Measurements from ENCODE around the gene SBF2.

DNA sequence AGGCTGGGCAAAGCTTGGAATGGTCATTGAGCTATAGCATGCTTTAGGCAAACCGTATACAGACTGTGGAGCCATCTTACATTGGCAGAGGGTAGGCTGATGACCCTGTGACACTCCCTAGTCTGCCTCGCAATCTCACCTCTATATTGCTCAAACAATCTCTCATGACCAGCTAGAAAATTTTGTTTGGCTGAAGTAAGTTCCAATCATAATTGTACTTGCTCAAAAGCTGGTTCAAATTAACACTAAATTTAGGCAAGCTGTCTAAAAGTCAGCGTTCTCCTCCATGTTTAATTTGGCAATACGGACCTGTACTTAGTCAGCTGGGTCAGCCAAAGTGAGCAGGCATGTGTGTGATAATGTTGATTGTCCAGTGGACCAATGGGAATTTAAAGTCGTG lies 497.2 kb downstream of the SBF2 start:
- TF ChIP-seq ZBTB34 (CRISPR knock-in tag; IDR thresholded peaks at IDR 0.05) = no peak
- TF ChIP-seq ATF6 (CRISPR knock-in tag; conservative IDR thresholded peaks at IDR 0.05) = no peak
- TF ChIP-seq HDAC2 (CRISPR knock-in tag; IDR thresholded peaks at IDR 0.05) = no peak
- TF ChIP-seq POLR2A (IDR thresholded peaks at IDR 0.05; ENCODE audit: insufficient read depth in 1 of 2, low read depth in 2 of 2, low read length in 2 of 2) = no peak
- no peak for TF ChIP-seq EZH2 (conservative IDR thresholded peaks at IDR 0.05; ENCODE audit: low read depth, low read length)
- no peak for TF ChIP-seq HNRNPH1 (optimal IDR thresholded peaks at IDR 0.05; ENCODE audit: low read depth, low read length)
